ENCODE measurements around the gene ESR2.
"Not testable (repeated sequence)": the region's sequence is repeated elsewhere in the genome, so short reads cannot be mapped to it uniquely, and the experiment has no call there.

The ESR2 gene

GRCh38 chr14:64220056-64220455 is 74.1 kb downstream of the ESR2 start:
- no peak for DNase-seq

GRCh38 chr14:64218344-64219240 is 75.6 kb downstream of the ESR2 start:
- DNase-seq = no peak

- DNase-seq = no peak
These were observed 76.3 kb downstream of the ESR2 start for GRCh38 chr14:64217834-64218233.

- DNase-seq = no peak
These were observed 76.9 kb downstream of the ESR2 start for GRCh38 chr14:64217308-64217707.

GRCh38 chr14:64215978-64216377 is 78.2 kb downstream of the ESR2 start:
- no peak for DNase-seq

- DNase-seq = no peak
These were observed 78.9 kb downstream of the ESR2 start for GRCh38 chr14:64215274-64215673.

GRCh38 chr14:64213853-64214570 is 80.2 kb downstream of the ESR2 start:
- DNase-seq = no peak

GRCh38 chr14:64213086-64213485 is 81.1 kb downstream of the ESR2 start:
- DNase-seq = no peak

- no peak for DNase-seq
These were observed 81.5 kb downstream of the ESR2 start for GRCh38 chr14:64212666-64213065.

GRCh38 chr14:64210912-64211311 is 83.3 kb downstream of the ESR2 start:
- DNase-seq = not testable (repeated sequence)

GRCh38 chr14:64210216-64210615 is 84.0 kb downstream of the ESR2 start:
- DNase-seq = no peak

- DNase-seq = no peak
These were observed 84.6 kb downstream of the ESR2 start for GRCh38 chr14:64209444-64210131.

- no peak for DNase-seq
These were observed 85.2 kb downstream of the ESR2 start for GRCh38 chr14:64208981-64209380.

- DNase-seq = no peak
These were observed 85.9 kb downstream of the ESR2 start for GRCh38 chr14:64208261-64208660.

GRCh38 chr14:64203366-64204006 is 90.7 kb downstream of the ESR2 start:
- DNase-seq = no peak

GRCh38 chr14:64202716-64203115 is 91.5 kb downstream of the ESR2 start:
- DNase-seq = no peak

- DNase-seq = no peak
These were observed 92.1 kb downstream of the ESR2 start for GRCh38 chr14:64201921-64202545.

- no peak for DNase-seq
These were observed 92.9 kb downstream of the ESR2 start for GRCh38 chr14:64201296-64201695.

- no peak for DNase-seq
These were observed 94.0 kb downstream of the ESR2 start for GRCh38 chr14:64200170-64200569.

- DNase-seq = no peak
These were observed 95.7 kb downstream of the ESR2 start for GRCh38 chr14:64198486-64198885.

GRCh38 chr14:64197996-64198395 is 96.2 kb downstream of the ESR2 start:
- no peak for DNase-seq

GRCh38 chr14:64196814-64197411 is 97.3 kb downstream of the ESR2 start:
- no peak for DNase-seq
